GM10248 (cell line): ENCODE measurements around the gene MRPL37.
"Not testable (repeated sequence)": the region's sequence is repeated elsewhere in the genome, so short reads cannot be mapped to it uniquely, and the experiment has no call there.

Source experiments
- CTCF ChIA-PET: fragments of 300-600 bp; sonication (Branson Sonifier 250); formaldehyde crosslinking; extraction: SDS; loops from one replicate; lab custom pipeline; 2021; ENCODE audit warnings: antibody characterized with exemption; lab: Yijun Ruan, JAX
- POLR2A ChIA-PET: fragments of 350-650 bp; sonication (Branson Sonifier 250); formaldehyde crosslinking; extraction: SDS; loops from one replicate; lab custom pipeline; 2020; ENCODE audit warnings: antibody characterized with exemption; lab: Yijun Ruan, JAX
- DNase-seq: peaks from one replicate; pipeline ENCODE4 v3.0.0; 2012; ENCODE audit errors: extremely low spot score
- TF ChIP-seq, protein P1 (sequence below): IDR thresholded peaks from 2 replicates; pipeline ENCODE4 v1.5.1; 2012; ENCODE audit warnings: mild to moderate bottlenecking, low read depth; ENCODE audit errors: extremely low read depth, missing control alignments, control extremely low read depth

Gene MRPL37

DNA sequence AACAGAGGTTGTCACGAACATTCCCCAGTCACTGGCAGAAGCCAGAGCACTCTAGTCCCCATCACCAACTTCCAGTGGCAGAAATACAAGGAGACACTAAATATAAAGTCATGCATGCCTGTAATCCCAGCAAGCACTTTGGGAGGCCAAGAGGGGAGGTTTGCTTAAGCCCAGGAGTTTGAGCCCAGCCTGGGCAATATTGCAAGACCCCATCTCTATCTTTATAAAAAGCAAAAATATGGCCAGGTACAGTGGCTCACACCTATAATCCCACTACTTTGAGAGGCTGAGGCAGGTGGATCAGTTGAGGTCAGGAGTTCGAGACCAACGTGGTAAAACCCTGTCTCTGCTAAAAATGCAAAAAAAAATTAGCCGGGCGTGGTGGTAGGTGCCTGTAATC is 6.5 kb upstream of the MRPL37 start:
- ChIA-PET CTCF (no interaction called here), POLR2A (no interaction called here)
- TF ChIP-seq, protein P1, sequence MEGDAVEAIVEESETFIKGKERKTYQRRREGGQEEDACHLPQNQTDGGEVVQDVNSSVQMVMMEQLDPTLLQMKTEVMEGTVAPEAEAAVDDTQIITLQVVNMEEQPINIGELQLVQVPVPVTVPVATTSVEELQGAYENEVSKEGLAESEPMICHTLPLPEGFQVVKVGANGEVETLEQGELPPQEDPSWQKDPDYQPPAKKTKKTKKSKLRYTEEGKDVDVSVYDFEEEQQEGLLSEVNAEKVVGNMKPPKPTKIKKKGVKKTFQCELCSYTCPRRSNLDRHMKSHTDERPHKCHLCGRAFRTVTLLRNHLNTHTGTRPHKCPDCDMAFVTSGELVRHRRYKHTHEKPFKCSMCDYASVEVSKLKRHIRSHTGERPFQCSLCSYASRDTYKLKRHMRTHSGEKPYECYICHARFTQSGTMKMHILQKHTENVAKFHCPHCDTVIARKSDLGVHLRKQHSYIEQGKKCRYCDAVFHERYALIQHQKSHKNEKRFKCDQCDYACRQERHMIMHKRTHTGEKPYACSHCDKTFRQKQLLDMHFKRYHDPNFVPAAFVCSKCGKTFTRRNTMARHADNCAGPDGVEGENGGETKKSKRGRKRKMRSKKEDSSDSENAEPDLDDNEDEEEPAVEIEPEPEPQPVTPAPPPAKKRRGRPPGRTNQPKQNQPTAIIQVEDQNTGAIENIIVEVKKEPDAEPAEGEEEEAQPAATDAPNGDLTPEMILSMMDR, result no peak
- DNase-seq, result no peak

DNA sequence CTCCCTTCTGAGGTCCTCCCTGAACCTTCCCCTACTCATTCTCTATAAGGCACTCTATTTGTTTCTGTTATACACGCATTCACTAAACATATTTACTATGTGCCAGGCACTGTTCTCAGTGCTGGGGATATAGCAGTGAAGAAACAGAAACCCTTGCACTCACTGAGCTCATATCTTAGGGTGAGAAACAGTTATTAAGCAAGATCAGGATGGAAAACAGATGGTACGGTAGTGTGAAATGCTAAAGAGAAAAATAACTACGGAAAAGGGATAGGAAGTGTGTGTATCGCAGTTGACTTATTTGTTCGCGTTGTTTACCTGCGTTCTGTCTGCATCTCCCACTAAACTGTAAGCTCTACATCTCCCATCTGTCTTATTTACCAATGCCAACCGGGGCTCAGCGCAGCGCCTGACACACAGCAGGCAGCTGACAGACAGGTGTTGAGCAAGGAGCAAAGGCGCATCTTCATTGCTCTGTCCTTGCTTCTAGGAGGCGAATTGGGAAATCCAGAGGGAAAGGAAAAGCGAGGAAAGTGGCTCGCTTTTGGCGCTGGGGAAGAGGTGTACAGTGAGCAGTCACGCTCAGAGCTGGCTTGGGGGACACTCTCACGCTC is 709 bp upstream of the MRPL37 start:
- TF ChIP-seq, protein P1, result no peak
- CTCF ChIA-PET, result interaction anchor here (0.8 to 2.5 kb wide), 6 partner anchors 9 to 517 kb away, joined by 3 to 9 read pairs (median 4); no protein-coding TSS in a partner anchor
- DNase-seq, result no peak
- POLR2A ChIA-PET, result interaction anchor here (1.1 kb wide), 1 partner anchor 254 kb away, joined by 4 read pairs; the partner anchor contains the start of gene IFT25

DNA sequence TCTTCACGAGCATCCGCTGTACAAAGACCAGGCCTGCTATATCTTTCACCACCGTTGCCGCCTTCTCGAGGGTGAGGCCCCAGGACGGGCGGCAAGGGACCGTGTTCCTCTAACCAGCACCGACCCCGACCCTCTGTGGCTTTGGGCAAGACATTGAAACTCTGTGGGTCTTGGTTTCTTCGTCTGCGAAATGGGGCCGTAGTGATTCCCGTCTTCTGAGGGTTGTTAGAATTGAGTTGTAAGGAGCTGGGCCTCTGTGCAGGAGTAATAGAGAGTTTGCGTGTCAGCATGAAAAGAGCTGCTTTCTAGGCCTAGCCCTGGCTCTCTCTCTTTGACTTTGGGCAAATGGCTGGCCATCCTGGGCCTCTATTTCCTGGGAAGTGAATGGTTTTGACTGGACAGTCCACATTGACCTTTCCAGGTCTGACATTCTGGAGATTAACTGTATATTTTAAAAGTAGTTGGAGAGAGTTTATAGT is 591 bp downstream of the MRPL37 start:
- CTCF ChIA-PET, result interaction anchor here (1.4 to 2.5 kb wide), 2 partner anchors 289 to 516 kb away, joined by 3 to 6 read pairs; no protein-coding TSS in a partner anchor
- no peak for DNase-seq
- POLR2A ChIA-PET, result interaction anchor here (1.1 kb wide), 1 partner anchor 255 kb away, joined by 4 read pairs; the partner anchor contains the start of gene IFT25
- TF ChIP-seq, protein P1, result no peak

DNA sequence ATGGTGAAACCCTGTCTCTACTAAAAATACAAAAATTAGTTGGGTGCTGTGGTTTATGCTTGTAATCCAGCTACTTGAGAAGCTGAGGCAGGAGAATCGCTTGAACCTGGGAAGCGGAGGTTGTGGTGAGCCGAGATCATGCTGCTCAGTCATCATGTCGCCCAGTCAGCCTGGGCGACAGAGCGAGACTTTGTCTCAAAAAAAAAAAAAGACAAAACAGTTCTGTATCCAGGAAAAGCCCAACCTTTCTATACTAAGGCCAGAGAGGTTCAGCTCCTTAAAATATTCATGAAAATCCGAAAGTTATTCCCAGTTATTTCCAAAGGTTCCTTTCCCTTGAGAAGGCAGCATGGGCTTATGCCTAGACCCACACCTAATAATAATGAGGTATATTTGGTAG is 4.2 kb downstream of the MRPL37 start:
- CTCF ChIA-PET, result interaction anchor here (1.0 to 1.1 kb wide), 2 partner anchors 23 to 245 kb away, joined by 3 read pairs; no protein-coding TSS in a partner anchor
- DNase-seq, result no peak
- TF ChIP-seq, protein P1, result no peak
- POLR2A ChIA-PET, result no interaction called here

DNA sequence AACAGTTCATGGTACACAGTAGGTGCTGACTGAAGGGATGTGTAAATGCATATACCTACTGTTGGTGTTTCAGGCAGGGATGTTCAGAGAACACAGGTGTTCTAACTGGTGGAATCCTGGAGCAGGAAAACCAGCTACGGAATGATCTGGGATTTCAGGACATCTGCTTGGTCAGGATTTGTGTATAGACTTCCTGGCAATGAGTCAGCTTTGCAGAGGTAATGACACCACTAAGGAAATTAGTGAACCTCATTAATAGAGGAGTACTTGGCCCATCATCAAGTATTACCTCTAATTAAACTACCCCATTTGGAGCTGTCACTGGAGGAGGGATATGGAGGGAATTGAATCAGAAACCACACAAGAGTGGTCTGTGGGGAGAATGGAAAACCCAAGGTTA is 7.3 kb downstream of the MRPL37 start:
- POLR2A ChIA-PET, result no interaction called here
- TF ChIP-seq, protein P1, result no peak

DNA sequence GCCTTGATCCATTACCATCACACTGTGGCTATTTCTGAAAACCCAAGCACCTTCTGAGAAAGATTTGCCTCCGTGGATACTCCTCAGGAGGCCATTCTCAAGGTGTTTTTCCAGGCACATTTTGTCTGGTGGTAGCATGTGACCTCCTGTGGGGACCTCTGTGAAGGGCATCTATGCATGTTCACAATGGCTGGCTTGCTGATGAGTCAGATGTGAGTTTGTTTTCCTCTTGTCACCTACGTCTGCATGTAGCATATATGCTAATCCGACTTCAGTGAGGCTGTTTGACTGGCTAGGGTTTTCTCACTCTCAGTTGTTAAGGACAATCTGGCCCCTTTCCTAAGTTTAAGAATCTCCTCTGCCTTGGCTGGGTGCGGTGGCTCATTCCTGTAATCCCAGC is 7.9 kb downstream of the MRPL37 start:
- CTCF ChIA-PET, POLR2A ChIA-PET, DNase-seq: not testable (repeated sequence)

More for the DNA sequence above, 7.3 kb downstream of the MRPL37 start:
- CTCF ChIA-PET, result no interaction called here
- no peak for DNase-seq

DNA sequence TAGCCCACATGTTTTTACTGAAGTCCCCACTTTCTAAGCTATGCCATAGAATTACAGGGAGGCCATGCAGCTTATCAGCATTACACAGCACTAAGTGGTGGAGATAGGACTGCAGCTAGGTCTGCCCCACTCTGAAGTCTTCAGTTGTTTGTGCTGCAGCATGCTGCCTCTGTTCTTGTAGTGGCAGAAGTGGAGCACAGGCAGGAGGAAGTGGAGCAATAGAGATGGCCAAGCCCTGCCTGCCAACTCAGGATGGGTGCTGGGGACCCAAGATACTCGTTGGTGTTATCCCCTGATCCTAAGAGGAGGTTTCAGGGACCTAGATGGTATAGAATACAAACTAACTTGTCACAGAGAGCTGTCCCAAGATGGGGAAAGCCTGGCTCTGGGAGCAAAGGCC is 12.9 kb downstream of the MRPL37 start:
- no peak for DNase-seq
- TF ChIP-seq, protein P1, result no peak
- ChIA-PET POLR2A (no interaction called here), CTCF (no interaction called here)
